Trophoblast cell (in vitro differentiated cells and primary cell): ENCODE data around the gene FAM53A.
A peak's percentile ranks its signal among the peaks of the same experiment; 100 is the strongest.
"Not testable (repeated sequence)": the region's sequence is repeated elsewhere in the genome, so short reads cannot be mapped to it uniquely, and the experiment has no call there.

ENCODE experiments used
- DNase-seq, 2 donors: peaks; one replicate each; pipeline ENCODE4 v3.0.0-alpha.2; 2016
- H2AFZ ChIP-seq: 2 replicates; pipeline ENCODE4 v1.6.1; 2013; ENCODE audit warnings: low read length, moderate library complexity, mild to moderate bottlenecking; ENCODE audit not compliant: insufficient read depth, poor library complexity
- H2AK5ac ChIP-seq: 2 replicates; pipeline ENCODE4 v1.6.1; 2013; ENCODE audit warnings: mild to moderate bottlenecking, low read length
- H2BK120ac ChIP-seq: 2 replicates; pipeline ENCODE4 v1.6.1; 2013; ENCODE audit warnings: low read length, mild to moderate bottlenecking, moderate library complexity; ENCODE audit not compliant: insufficient read depth, poor library complexity
- H2BK12ac ChIP-seq: 2 replicates; pipeline ENCODE4 v1.6.1; 2013; ENCODE audit warnings: mild to moderate bottlenecking, low read length, moderate library complexity
- H2BK5ac ChIP-seq: 2 replicates; pipeline ENCODE4 v1.6.1; 2013; ENCODE audit warnings: low read length, low read depth, moderate library complexity, mild to moderate bottlenecking; ENCODE audit not compliant: poor library complexity
- H3K14ac ChIP-seq: 2 replicates; pipeline ENCODE4 v1.6.1; 2013; ENCODE audit warnings: mild to moderate bottlenecking, low read length
- H3K18ac ChIP-seq: 2 replicates; pipeline ENCODE4 v1.6.1; 2013; ENCODE audit warnings: mild to moderate bottlenecking, low read length
- H3K23ac ChIP-seq: 2 replicates; pipeline ENCODE4 v1.6.1; 2013; ENCODE audit warnings: low read length
- H3K27ac ChIP-seq: 2 replicates; pipeline ENCODE4 v1.5.1; 2013; ENCODE audit warnings: low read depth, mild to moderate bottlenecking, inconsistent platforms, low read length, moderate library complexity
- H3K27me3 ChIP-seq: 2 replicates; pipeline ENCODE4 v1.6.1; 2013; ENCODE audit warnings: inconsistent platforms, mild to moderate bottlenecking, low read length, moderate library complexity; ENCODE audit not compliant: insufficient read depth
- H3K36me3 ChIP-seq, 2 experiments: 1 replicate in 1 of 2; 2 replicates in 1 of 2; pipeline ENCODE4 v1.6.1; 2013; ENCODE audit warnings: low read length in 2 of 2, mild to moderate bottlenecking in 2 of 2, moderate library complexity in 1 of 2; ENCODE audit not compliant: insufficient read depth in 2 of 2, control insufficient read depth in 1 of 2
- H3K4ac ChIP-seq: 2 replicates; pipeline ENCODE4 v1.6.1; 2013; ENCODE audit warnings: low read depth, mild to moderate bottlenecking, low read length, moderate library complexity
- H3K4me1 ChIP-seq, 2 experiments: 1 replicate in 1 of 2; 2 replicates in 1 of 2; pipeline ENCODE4 v1.6.1; 2013; ENCODE audit warnings: low read length in 2 of 2, mild to moderate bottlenecking in 2 of 2, moderate library complexity in 1 of 2; ENCODE audit not compliant: insufficient read depth in 2 of 2, control insufficient read depth in 1 of 2
- H3K4me2 ChIP-seq: 2 replicates; pipeline ENCODE4 v1.6.1; 2013; ENCODE audit warnings: inconsistent platforms, mild to moderate bottlenecking, low read length, moderate library complexity
- H3K4me3 ChIP-seq: 2 replicates; pipeline ENCODE4 v1.5.1; 2013; ENCODE audit warnings: mild to moderate bottlenecking, low read depth, low read length, inconsistent platforms
- H3K79me1 ChIP-seq: one replicate; pipeline ENCODE4 v1.6.1; 2013; ENCODE audit warnings: low read length
- H3K79me2 ChIP-seq: 2 replicates; pipeline ENCODE4 v1.6.1; 2013; ENCODE audit warnings: low read length, mild to moderate bottlenecking; ENCODE audit not compliant: control insufficient read depth, insufficient read depth, poor library complexity
- H3K9ac ChIP-seq: 2 replicates; pipeline ENCODE4 v1.6.1; 2013; ENCODE audit warnings: mild to moderate bottlenecking, low read length
- H3K9me3 ChIP-seq: 2 replicates; pipeline ENCODE4 v1.6.1; 2013; ENCODE audit warnings: low read depth, mild to moderate bottlenecking, control low read depth, inconsistent platforms, low read length; ENCODE audit not compliant: insufficient read depth
- H4K12ac ChIP-seq: 2 replicates; pipeline ENCODE4 v1.6.1; 2013; ENCODE audit warnings: low read depth, mild to moderate bottlenecking, low read length, moderate library complexity
- H4K8ac ChIP-seq: 2 replicates; pipeline ENCODE4 v1.6.1; 2013; ENCODE audit warnings: low read depth, mild to moderate bottlenecking, low read length, moderate library complexity
- H4K91ac ChIP-seq: one replicate; pipeline ENCODE4 v1.6.1; 2013; ENCODE audit warnings: low read depth, mild to moderate bottlenecking, low read length, moderate library complexity
- WGBS: extraction: QIAGEN DNeasy Blood & Tissue Kit; methylation state at CpG from one replicate; pipeline ENCODE4 v1.1.7; 2013; ENCODE audit warnings: missing lambda C conversion rate; ENCODE audit not compliant: insufficient read length, insufficient coverage; ENCODE audit errors: extremely low coverage; 5-methylcytosine and 5-hydroxymethylcytosine counted together

Gene FAM53A

GRCh38 chr4:1703867-1704266, 19.8 kb upstream of the FAM53A start:
- Histone ChIP-seq H4K8ac (no peak overlapping the region), H2BK120ac (no peak overlapping the region), H2AFZ (no peak overlapping the region), H2AK5ac (no peak overlapping the region), H3K79me2 (peaks cover 3% of the 10 kb centered on the region), H3K27ac (no peak overlapping the region), H3K4me2 (no peak overlapping the region), H3K27me3 (no peaks in the 10 kb centered on the region), H3K4ac (peak overlapping the region; percentile 87), H3K4me3 (no peak overlapping the region), H3K23ac (no peak overlapping the region), H3K4me1 (peaks cover 0 to under 1% of the 10 kb centered on the region in 2 experiments), H2BK12ac (no peak overlapping the region), H4K12ac (no peak overlapping the region), H3K9me3 (no peaks in the 10 kb centered on the region), H4K91ac (no peak overlapping the region), H3K14ac (no peak overlapping the region), H3K36me3 (peaks cover 25 to 43% of the 10 kb centered on the region in 2 experiments), H3K9ac (no peak overlapping the region), H3K18ac (no peak overlapping the region), H3K79me1 (no peaks in the 10 kb centered on the region), H2BK5ac (no peak overlapping the region)
- no CpG with 5 or more reads among the region's 1 CpG for WGBS
- no peak for DNase-seq

- not testable (repeated sequence) for H3K4me2 ChIP-seq, H3K9me3 ChIP-seq, H4K12ac ChIP-seq, DNase-seq, H2BK12ac ChIP-seq, H3K27ac ChIP-seq, H3K4ac ChIP-seq, H3K4me1 ChIP-seq, H2AFZ ChIP-seq, H2BK120ac ChIP-seq, H3K23ac ChIP-seq, H2BK5ac ChIP-seq, H3K79me2 ChIP-seq, H3K4me3 ChIP-seq, H2AK5ac ChIP-seq, H3K9ac ChIP-seq, H4K8ac ChIP-seq, H4K91ac ChIP-seq, H3K27me3 ChIP-seq, H3K18ac ChIP-seq, H3K14ac ChIP-seq, H3K79me1 ChIP-seq
- WGBS = no CpG with 5 or more reads among the region's 8 CpGs
- H3K36me3 ChIP-seq = peaks cover 38 to 54% of the 10 kb centered on the region in 2 experiments
Measured at GRCh38 chr4:1701671-1702070, 17.6 kb upstream of the FAM53A start.

- Histone ChIP-seq H3K9ac (no peak overlapping the region), H3K23ac (no peak overlapping the region), H3K14ac (no peak overlapping the region), H2AFZ (no peak overlapping the region), H4K12ac (no peak overlapping the region), H4K91ac (no peak overlapping the region), H2BK12ac (no peak overlapping the region), H4K8ac (no peak overlapping the region), H3K4me1 (no peaks in the 10 kb centered on the region), H2BK120ac (no peak overlapping the region), H2AK5ac (no peak overlapping the region), H3K4me2 (no peak overlapping the region), H3K4me3 (no peak overlapping the region), H3K27ac (no peak overlapping the region), H3K9me3 (no peaks in the 10 kb centered on the region), H2BK5ac (no peak overlapping the region), H3K79me1 (no peaks in the 10 kb centered on the region), H3K18ac (no peak overlapping the region), H3K36me3 (peaks cover 51 to 72% of the 10 kb centered on the region in 2 experiments), H3K27me3 (no peaks in the 10 kb centered on the region), H3K4ac (no peak overlapping the region), H3K79me2 (no peaks in the 10 kb centered on the region)
- DNase-seq = no peak
- WGBS = no CpG with 5 or more reads among the region's 5 CpGs
Measured at GRCh38 chr4:1695913-1696312, 11.8 kb upstream of the FAM53A start.

- no peak overlapping the region for H3K9ac ChIP-seq
- H2AFZ ChIP-seq = no peak overlapping the region
- no peaks in the 10 kb centered on the region for H3K4me1 ChIP-seq
- H2AK5ac ChIP-seq = no peak overlapping the region
- H2BK5ac ChIP-seq = no peak overlapping the region
- H3K18ac ChIP-seq = no peak overlapping the region
- H4K12ac ChIP-seq = no peak overlapping the region
- no peak overlapping the region for H2BK12ac ChIP-seq
- H3K27me3 ChIP-seq = no peaks in the 10 kb centered on the region
- no peak overlapping the region for H3K23ac ChIP-seq
- no CpG with 5 or more reads among the region's 7 CpGs for WGBS
- H3K9me3 ChIP-seq = no peaks in the 10 kb centered on the region
- H3K4me3 ChIP-seq = no peak overlapping the region
- no peak overlapping the region for H2BK120ac ChIP-seq
- no peak overlapping the region for H3K4ac ChIP-seq
- no peaks in the 10 kb centered on the region for H3K79me1 ChIP-seq
- DNase-seq = peak; percentile 77 to 95
- H3K79me2 ChIP-seq = no peaks in the 10 kb centered on the region
- no peak overlapping the region for H3K4me2 ChIP-seq
- no peak overlapping the region for H4K8ac ChIP-seq
- H3K36me3 ChIP-seq = peaks cover 46 to 63% of the 10 kb centered on the region in 2 experiments
- H4K91ac ChIP-seq = no peak overlapping the region
- no peak overlapping the region for H3K27ac ChIP-seq
- H3K14ac ChIP-seq = no peak overlapping the region
Measured at GRCh38 chr4:1693131-1693896, 9.2 kb upstream of the FAM53A start.
